GM12874 (cell line): ENCODE measurements around the gene LRMDA.

Experiments used
- CTCF ChIP-seq: IDR thresholded peaks from 2 replicates; pipeline ENCODE4 v1.5.1; 2011; ENCODE audit warnings: low read depth, mild to moderate bottlenecking, control low read depth, low read length, moderate library complexity; ENCODE audit not compliant: insufficient read depth

LRMDA gene

GRCh38 chr10:76523246-76523645 lies 1091.8 kb downstream of the LRMDA start:
- TF ChIP-seq CTCF, result no peak

DNA sequence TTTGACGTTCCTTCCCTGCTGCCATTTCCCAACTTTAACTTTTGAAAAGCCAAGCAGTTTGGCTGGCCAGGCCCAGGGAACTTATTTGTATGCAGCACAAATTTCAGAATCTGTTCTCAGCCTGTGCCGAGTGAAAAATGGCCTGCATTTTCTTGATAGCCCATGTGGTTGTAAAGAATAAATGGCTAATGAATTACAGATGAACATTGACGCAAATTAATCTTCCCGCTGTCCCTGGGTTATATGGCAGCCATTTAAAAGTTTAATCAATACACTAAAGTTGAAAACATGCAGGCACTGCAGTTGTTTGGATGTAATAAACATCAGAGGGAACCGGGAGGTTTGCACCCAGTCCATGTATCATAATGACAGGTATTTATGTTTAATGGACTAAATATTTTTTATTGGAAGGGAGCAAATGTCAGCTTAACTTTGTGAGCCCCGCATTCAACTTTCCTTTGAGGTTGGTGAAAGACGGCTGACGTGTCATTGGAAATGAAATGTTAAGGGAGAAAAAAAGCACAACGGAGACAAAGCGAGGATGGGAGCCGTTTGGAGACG lies 1092.4 kb downstream of the LRMDA start:
- no peak for TF ChIP-seq CTCF

DNA sequence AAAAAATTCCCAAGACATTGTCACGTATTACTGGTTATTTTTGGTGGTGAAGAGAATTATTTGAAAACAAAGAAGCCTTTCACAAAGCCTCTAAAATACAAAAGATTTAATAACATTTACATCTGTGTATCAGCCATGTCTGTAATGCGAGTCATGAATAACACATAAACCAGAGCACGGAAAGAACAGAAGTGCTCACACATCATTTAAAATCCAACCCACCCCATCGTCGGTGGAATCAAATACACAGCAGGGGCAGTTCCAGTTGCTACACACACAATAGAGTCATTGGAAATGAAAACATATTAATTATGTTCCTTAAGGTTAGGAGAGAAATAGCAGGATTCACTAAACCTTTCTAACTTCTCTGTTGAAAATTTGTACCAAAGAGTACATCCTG lies 1108.9 kb downstream of the LRMDA start:
- TF ChIP-seq CTCF, result no peak

- TF ChIP-seq CTCF, result no peak
These were observed 1109.4 kb downstream of the LRMDA start for GRCh38 chr10:76540786-76541185.

DNA sequence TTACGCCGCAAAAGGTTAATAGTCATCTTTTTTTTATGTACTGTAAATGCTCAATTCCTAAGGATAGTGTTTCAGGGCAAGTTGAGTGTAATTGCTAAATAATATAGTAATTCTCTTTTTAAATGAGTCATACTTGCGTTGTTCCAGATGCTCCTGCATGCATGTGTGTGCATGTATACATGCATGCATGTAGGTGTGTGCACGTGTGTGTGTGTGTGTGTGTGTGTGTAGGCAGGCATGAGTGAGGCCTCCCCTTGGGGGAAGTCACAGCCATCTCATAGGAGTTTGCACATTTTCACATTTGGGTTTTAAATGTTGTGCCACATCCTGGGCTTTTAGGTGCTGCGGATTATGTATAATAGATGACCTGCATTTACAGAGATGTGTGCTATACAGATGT lies 1110.4 kb downstream of the LRMDA start:
- no peak for TF ChIP-seq CTCF

DNA sequence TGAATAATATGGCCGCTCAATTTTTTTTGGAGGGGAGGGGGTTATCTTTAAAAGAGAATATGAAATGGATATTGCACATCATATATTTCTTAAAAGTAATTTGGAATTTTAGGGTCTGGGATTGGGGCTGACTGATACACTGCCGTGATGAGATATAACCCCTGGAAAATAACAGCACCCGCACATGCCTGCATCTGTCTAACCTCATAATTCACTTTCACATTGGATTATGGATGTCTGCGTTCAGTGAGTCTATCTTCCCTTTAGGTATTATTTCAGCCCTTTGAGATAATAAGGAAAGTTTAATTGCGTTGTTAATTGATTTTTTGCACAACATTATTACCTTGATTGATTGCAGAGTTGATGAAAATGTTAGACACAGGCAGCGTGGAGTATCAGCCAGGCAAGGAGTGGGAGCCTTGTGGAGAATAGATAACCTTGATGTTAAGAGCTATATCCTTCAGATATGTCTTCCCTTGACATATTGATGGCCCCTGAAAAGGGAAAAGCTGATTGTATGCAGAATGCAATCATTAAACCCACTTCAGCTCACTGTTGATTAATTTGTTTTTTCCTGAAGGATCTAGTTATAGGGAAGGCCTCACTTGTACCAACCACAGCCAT lies 1111.0 kb downstream of the LRMDA start:
- TF ChIP-seq CTCF, result no peak

- TF ChIP-seq CTCF, result no peak
These were observed 1112.2 kb downstream of the LRMDA start for GRCh38 chr10:76543655-76544054.
